Mesothelial cell of epicardium (in vitro differentiated cells): ENCODE data around the gene NXPH4. TPM values are rescaled to one million over a fixed set of nuclear protein-coding genes. Genes with fewer than 3 reads are reported as not detected.
A peak's percentile ranks its signal among the peaks of the same experiment; 100 is the strongest.

Source experiments
- DNase-seq, 2 experiments: peaks; one replicate each; pipeline ENCODE4 v3.0.0; 2021; ENCODE audit warnings: low spot score in 2 of 2; ENCODE audit not compliant: unreplicated experiment in 2 of 2
- H3K27ac Mint-ChIP-seq: 2 replicates; pipeline ENCODE4 v1.8.0; 2021; ENCODE audit warnings: mixed read lengths
- H3K27me3 Mint-ChIP-seq: 2 replicates; pipeline ENCODE4 v1.8.0; 2021; ENCODE audit warnings: low read depth, mixed read lengths
- H3K36me3 Mint-ChIP-seq: 2 replicates; pipeline ENCODE4 v1.8.0; 2021; ENCODE audit warnings: mixed read lengths
- H3K4me1 Mint-ChIP-seq: 2 replicates; pipeline ENCODE4 v1.8.0; 2021; ENCODE audit warnings: mixed read lengths
- H3K4me3 Mint-ChIP-seq: 2 replicates; pipeline ENCODE4 v1.8.0; 2021; ENCODE audit warnings: mild to moderate bottlenecking, moderate library complexity, mixed read lengths
- H3K9me3 Mint-ChIP-seq: 2 replicates; pipeline ENCODE4 v1.8.0; 2021; ENCODE audit warnings: mixed read lengths
- total RNA-seq: library from RNA; stranded (reverse); gene quantifications from 3 replicates; pipeline ENCODE4 v1.2.1, GENCODE V29; 2021
- TF ChIP-seq, protein P1 (sequence below): fragments of 200-600 bp; sonication (generic); IDR thresholded peaks from one replicate; pipeline ENCODE4 v1.5.0; 2021; ENCODE audit warnings: antibody characterized with exemption; ENCODE audit not compliant: unreplicated experiment

The NXPH4 gene
- total RNA-seq, 1 donor from 2014 or later: 3.8 TPM

DNA sequence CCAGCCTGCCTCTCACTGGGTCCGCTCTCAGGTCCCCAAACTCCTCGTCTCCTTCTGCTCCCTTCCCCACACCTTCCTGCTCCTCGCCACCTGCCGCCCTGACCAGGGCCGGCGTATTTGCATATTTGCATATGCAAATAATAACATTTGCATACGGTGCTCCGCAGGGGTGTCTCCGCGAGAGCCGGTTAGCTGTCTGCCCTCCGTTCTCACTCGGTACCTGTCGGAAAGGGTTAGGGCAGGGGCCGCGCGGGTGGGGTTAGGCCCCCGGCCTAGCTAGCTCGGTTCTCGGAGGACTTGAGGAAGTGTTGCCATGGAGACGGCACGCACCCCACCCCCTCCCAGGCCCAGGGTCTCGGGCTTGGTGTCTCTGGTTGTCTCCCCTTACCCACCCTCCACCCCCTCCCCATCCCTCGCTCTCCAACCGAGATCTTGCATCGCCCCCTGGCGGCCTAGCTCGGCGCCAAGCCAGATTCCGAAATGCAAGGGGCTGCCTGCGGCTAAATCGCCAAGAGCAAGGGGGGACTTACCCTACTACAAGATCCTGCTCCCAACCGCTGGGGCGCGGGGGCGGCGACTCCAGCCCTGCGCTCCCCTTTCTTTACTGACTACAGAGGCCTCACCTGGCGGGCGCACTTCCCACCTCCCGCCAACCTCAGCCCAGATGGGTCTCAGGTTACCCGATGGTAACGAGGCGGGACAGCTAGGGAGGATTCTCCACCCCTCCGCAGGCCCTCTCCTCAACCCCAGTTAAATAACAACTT is 26.3 kb downstream of the NXPH4 start:
- DNase-seq: peak; percentile 68 to 90
- Mint-ChIP-seq H3K4me3 (peak overlapping the region; percentile 68), H3K36me3 (no peaks in the 10 kb centered on the region), H3K4me1 (peaks cover 41% of the 10 kb centered on the region), H3K27ac (peak overlapping the region; percentile 34), H3K9me3 (no peaks in the 10 kb centered on the region), H3K27me3 (peaks cover 67% of the 10 kb centered on the region)
- TF ChIP-seq, protein P1, sequence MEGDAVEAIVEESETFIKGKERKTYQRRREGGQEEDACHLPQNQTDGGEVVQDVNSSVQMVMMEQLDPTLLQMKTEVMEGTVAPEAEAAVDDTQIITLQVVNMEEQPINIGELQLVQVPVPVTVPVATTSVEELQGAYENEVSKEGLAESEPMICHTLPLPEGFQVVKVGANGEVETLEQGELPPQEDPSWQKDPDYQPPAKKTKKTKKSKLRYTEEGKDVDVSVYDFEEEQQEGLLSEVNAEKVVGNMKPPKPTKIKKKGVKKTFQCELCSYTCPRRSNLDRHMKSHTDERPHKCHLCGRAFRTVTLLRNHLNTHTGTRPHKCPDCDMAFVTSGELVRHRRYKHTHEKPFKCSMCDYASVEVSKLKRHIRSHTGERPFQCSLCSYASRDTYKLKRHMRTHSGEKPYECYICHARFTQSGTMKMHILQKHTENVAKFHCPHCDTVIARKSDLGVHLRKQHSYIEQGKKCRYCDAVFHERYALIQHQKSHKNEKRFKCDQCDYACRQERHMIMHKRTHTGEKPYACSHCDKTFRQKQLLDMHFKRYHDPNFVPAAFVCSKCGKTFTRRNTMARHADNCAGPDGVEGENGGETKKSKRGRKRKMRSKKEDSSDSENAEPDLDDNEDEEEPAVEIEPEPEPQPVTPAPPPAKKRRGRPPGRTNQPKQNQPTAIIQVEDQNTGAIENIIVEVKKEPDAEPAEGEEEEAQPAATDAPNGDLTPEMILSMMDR: peak; percentile 66

DNA sequence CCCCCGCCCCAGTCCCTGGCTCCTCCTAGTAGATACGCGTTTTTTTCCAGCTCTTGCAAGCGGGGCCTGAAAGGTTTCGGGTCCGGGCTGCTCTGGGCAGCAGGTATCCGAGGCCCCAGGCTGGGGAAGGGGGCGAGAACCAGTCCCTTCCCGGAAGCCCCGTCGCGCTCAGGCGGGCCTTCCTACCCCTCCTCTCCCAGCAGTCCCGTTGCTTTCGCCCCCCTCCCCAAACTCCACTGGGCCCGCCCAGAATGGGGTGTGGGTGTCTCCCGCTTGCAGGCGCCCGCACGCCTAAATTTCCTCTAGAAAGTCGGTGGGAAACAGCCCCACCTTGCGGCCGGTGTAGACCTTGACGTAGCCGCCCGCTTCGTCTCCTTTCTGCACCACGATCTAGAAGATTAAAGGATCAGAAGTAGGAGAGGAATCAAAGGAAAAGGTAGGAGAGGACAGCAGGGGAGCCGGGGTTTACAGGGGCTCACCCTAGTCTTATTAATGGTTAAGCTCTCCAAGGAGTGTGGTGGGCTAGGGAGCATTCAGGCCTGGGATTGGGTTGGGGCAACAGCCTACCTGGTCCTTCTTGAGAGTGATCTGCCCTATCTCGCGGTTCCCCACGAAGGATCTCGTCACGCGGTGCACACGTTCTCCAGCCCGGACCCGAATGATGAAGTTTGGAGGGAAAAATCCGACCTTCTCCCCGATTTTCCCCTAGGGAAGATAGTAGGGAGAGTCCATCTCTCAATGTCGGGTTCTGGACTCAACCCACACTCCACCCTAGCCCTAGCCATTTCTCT is 27.1 kb downstream of the NXPH4 start:
- TF ChIP-seq, protein P1: peak; percentile 61
- peaks cover 59% of the 10 kb centered on the region for H3K27me3 Mint-ChIP-seq
- peak overlapping the region; percentile 68 for H3K4me3 Mint-ChIP-seq
- no peak overlapping the region for H3K27ac Mint-ChIP-seq
- peak; percentile 66 to 86 for DNase-seq
- H3K36me3 Mint-ChIP-seq: peaks cover 2% of the 10 kb centered on the region
- no peaks in the 10 kb centered on the region for H3K9me3 Mint-ChIP-seq
- peaks cover 37% of the 10 kb centered on the region for H3K4me1 Mint-ChIP-seq

DNA sequence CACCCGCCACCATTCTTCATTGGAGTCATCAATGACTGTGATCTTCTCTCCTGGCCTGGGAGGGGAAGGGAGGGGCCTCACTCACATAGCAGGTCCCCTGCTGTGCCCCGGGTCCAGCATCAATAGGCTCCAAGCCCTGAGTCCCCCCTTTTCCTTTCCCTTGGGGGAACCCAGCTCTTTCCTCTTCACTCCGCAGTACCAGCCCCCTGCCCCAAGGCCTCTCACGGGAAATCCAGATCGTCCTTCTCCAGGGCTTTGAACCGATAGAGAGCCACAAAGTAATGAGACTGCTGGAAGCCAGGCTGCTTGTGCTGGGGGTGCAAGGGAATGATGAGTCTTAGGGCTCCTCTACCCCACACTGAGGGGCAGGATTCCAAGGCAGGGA is 27.7 kb downstream of the NXPH4 start:
- Mint-ChIP-seq H3K4me3 (peak overlapping the region; percentile 39), H3K36me3 (peaks cover 4% of the 10 kb centered on the region), H3K27ac (no peak overlapping the region), H3K27me3 (peaks cover 53% of the 10 kb centered on the region), H3K9me3 (no peaks in the 10 kb centered on the region), H3K4me1 (peaks cover 34% of the 10 kb centered on the region)
- TF ChIP-seq, protein P1: no peak
- DNase-seq: no peak

DNA sequence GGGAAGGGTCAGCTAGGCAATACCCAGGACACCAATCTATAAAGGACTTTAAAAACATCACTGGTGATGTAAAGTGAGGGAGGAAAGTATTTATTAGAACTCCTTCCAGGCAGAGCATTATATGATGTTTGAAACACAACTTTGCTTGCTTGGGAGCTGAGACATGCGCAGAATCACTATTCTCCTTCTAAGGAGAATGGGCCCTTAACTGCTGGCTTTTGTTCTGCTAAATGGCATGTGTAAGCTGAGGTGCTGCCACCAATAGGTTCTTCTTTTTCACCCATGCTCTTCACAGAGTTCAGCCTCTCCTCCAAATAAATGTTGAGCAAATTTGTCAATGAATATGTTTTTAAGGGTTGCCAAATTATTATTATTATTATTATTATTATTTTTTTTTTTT is 30.4 kb downstream of the NXPH4 start:
- Mint-ChIP-seq H3K4me3 (no peak overlapping the region), H3K4me1 (peaks cover 11% of the 10 kb centered on the region)
- no peak for DNase-seq

DNA sequence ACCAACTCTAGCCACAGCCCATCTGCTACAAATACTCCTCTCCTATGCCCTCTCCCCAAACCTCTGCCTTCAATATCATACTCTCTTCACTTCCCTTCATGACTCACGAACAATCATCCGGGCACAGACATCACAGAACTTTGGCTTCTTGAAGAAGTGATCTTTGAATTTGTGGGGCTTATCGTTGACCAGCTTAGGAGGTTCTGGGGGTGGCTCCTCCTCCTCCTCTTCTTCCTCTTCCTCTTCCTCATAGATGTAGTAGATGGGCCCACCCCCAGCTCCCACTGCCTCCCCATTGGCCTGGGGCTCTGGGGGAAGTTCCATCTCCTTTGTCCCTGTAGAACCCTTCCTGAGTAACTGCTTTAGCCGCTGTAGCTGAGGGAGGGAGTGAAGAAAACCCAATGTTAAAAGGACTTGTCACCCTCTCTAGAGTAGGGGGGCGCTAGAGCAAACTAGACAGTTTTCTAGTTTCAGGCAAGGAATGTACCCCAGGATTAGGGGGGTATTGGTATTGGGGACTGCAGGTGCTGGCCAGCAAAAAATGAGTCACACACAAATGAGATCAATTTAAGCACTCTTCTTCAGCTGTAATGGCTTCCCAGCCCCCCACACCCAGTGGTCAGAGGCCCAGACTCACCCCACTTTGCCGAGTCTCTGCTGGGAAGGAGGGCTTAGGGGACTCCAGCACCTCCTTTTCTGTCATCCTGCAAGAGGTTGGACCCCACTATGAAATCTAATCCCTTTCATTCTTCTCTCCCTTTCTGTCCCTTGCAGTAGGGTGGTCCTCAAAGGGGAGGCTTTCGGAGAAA is 32.5 kb downstream of the NXPH4 start:
- Mint-ChIP-seq H3K27me3 (peaks cover 5% of the 10 kb centered on the region), H3K4me3 (no peak overlapping the region), H3K4me1 (no peaks in the 10 kb centered on the region), H3K27ac (no peak overlapping the region), H3K9me3 (no peaks in the 10 kb centered on the region), H3K36me3 (peaks cover 12% of the 10 kb centered on the region)
- DNase-seq: no peak
- TF ChIP-seq, protein P1: no peak

More for the DNA sequence above, 30.4 kb downstream of the NXPH4 start:
- Mint-ChIP-seq H3K36me3 (peaks cover 7% of the 10 kb centered on the region), H3K9me3 (no peaks in the 10 kb centered on the region), H3K27ac (no peak overlapping the region), H3K27me3 (peaks cover 25% of the 10 kb centered on the region)
- TF ChIP-seq, protein P1: no peak
